ENCODE data around the gene CCDC57. TPM values are rescaled to one million over a fixed set of nuclear protein-coding genes. Genes with fewer than 3 reads are reported as not detected.

Gene CCDC57
- polyA plus RNA-seq, 1 donor (not counting 4 experiments of a cell fraction or from before 2014, with no cell fraction given) = 19.2 TPM

DNA sequence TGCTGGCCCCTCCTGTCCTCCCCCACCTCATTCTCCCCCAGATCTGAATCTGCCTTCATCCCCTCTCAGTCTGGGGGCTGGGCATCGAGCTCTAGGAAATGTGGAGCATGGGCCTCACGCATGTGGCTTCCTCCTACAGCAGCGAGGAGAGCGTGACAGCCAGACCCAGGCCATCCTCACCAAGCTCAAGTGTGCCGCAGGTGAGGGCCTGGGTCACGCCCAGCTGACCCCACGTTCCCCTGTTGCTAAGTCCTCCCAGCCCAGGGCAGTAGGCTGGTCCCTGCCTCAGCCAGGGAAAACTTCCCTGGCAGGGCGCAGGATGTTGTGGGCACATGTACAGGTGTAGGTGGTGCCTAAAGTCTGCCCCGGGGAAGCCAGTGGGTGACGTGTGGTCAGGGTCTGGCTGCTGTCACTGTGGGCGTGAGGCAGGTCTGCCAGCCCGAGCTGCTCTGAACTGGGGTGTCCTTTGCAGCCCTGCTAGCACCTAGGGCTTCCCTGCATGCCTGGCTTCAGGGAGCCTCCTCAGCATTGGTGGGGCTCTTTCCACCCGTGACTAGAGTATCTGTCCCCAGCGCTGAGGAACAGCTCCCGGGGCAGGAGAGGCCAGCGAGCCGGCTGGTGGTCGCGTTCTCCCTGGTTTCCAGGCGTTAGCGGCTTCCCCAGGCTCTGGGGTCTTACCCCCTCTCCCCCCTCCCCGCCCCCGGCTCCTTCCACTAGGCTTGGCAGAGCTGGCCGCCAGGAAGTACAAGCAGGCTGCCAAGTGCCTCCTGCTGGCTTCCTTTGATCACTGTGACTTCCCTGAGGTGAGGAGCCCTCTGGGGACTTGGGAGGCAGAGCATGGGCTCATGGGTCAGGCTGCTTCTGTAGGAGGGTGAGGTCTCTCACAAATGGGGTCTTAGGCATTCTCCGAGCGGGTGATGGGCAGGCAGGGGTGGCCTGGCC, 157.3 kb downstream of the CCDC57 start:
- Histone ChIP-seq H4K20me1 (ENCODE audit: control insufficient read depth, extremely low read depth, insufficient read depth, low read length) (no peaks in the 10 kb centered on the region), H3K9me3 (ENCODE audit: control insufficient read depth, low read depth, low read length) (no peaks in the 10 kb centered on the region), H3K4me3 (ENCODE audit: control insufficient read depth in 2 of 3, extremely low read depth in 1 of 3, insufficient read depth in 2 of 3, low read depth in 1 of 3, low read length in 3 of 3) (no peak overlapping the region), H2AFZ (ENCODE audit: control insufficient read depth, low read length) (no peak overlapping the region), H3K79me2 (ENCODE audit: control insufficient read depth, insufficient read depth, low read length) (peaks cover 25% of the 10 kb centered on the region), H3K9me1 (ENCODE audit: control insufficient read depth, extremely low read depth, insufficient read depth, low read length) (no peaks in the 10 kb centered on the region), H3K4me2 (ENCODE audit: control insufficient read depth, extremely low read depth, insufficient read depth, low read depth, low read length) (no peak overlapping the region), H3K36me3 (ENCODE audit: control insufficient read depth in 2 of 2, extremely low read depth in 1 of 2, insufficient read depth in 2 of 2, low read length in 2 of 2) (peaks cover 26 to 36% of the 10 kb centered on the region in 2 experiments), H3K4me1 (ENCODE audit: control insufficient read depth, extremely low read depth, insufficient read depth, low read length) (peaks cover 11% of the 10 kb centered on the region), H3K9ac (ENCODE audit: control insufficient read depth, extremely low read depth, insufficient read depth, low read length) (no peak overlapping the region), H3K27ac (ENCODE audit: control insufficient read depth, insufficient read depth, low read length) (no peak overlapping the region), H3K27me3 (ENCODE audit: control insufficient read depth, extremely low read depth, insufficient read depth, low read length) (no peaks in the 10 kb centered on the region)
- DNase-seq (ENCODE audit: low read depth, low spot score) (no peak), FAIRE-seq (no peak)
- TF ChIP-seq CTCF (optimal IDR thresholded peaks at IDR 0.05 in 1 of 3, IDR thresholded peaks at IDR 0.05 in 1 of 3, conservative IDR thresholded peaks at IDR 0.05 in 1 of 3; ENCODE audit: extremely low read depth in 1 of 3, insufficient read depth in 2 of 3, low read length in 3 of 3) (no peak), EZH2 (IDR thresholded peaks at IDR 0.05; ENCODE audit: low read length) (no peak)
- dilution Hi-C loops (cut with MboI; ENCODE audit: extremely low pct_ligation_motif_present, low sequenced_read_pairs) = no loop called here

- H3K9me3 ChIP-seq (ENCODE audit: control insufficient read depth, low read depth, low read length) = no peaks in the 10 kb centered on the region
- no peaks in the 10 kb centered on the region for H3K9me1 ChIP-seq (ENCODE audit: control insufficient read depth, extremely low read depth, insufficient read depth, low read length)
- no peak overlapping the region for H3K4me2 ChIP-seq (ENCODE audit: control insufficient read depth, extremely low read depth, insufficient read depth, low read depth, low read length)
- no peak overlapping the region for H3K27ac ChIP-seq (ENCODE audit: control insufficient read depth, insufficient read depth, low read length)
- peaks cover 11% of the 10 kb centered on the region for H3K4me1 ChIP-seq (ENCODE audit: control insufficient read depth, extremely low read depth, insufficient read depth, low read length)
- H2AFZ ChIP-seq (ENCODE audit: control insufficient read depth, low read length) = no peak overlapping the region
- H3K9ac ChIP-seq (ENCODE audit: control insufficient read depth, extremely low read depth, insufficient read depth, low read length) = no peak overlapping the region
- FAIRE-seq (no peak), DNase-seq (ENCODE audit: low read depth, low spot score) (no peak)
- dilution Hi-C loops (cut with MboI; ENCODE audit: extremely low pct_ligation_motif_present, low sequenced_read_pairs) = no loop called here
- H3K36me3 ChIP-seq (ENCODE audit: control insufficient read depth in 2 of 2, extremely low read depth in 1 of 2, insufficient read depth in 2 of 2, low read length in 2 of 2) = peaks cover 24 to 33% of the 10 kb centered on the region in 2 experiments
- no peak for TF ChIP-seq CTCF (optimal IDR thresholded peaks at IDR 0.05 in 1 of 3, IDR thresholded peaks at IDR 0.05 in 1 of 3, conservative IDR thresholded peaks at IDR 0.05 in 1 of 3; ENCODE audit: extremely low read depth in 1 of 3, insufficient read depth in 2 of 3, low read length in 3 of 3)
- TF ChIP-seq EZH2 (IDR thresholded peaks at IDR 0.05; ENCODE audit: low read length) = no peak
- peaks cover 25% of the 10 kb centered on the region for H3K79me2 ChIP-seq (ENCODE audit: control insufficient read depth, insufficient read depth, low read length)
- H3K4me3 ChIP-seq (ENCODE audit: control insufficient read depth in 2 of 3, extremely low read depth in 1 of 3, insufficient read depth in 2 of 3, low read depth in 1 of 3, low read length in 3 of 3) = no peak overlapping the region
- H3K27me3 ChIP-seq (ENCODE audit: control insufficient read depth, extremely low read depth, insufficient read depth, low read length) = no peaks in the 10 kb centered on the region
- no peaks in the 10 kb centered on the region for H4K20me1 ChIP-seq (ENCODE audit: control insufficient read depth, extremely low read depth, insufficient read depth, low read length)
Observed at GRCh38 chr17:82054351-82055022, 158.2 kb downstream of the CCDC57 start.

Data from keratinocyte (primary cell).